Astrocyte (in vitro differentiated cells and primary cell): ENCODE measurements around the gene SHCBP1.
A peak's percentile ranks its signal among the peaks of the same experiment; 100 is the strongest.

Experiments
- CTCF ChIP-seq: IDR thresholded peaks from 2 replicates; pipeline ENCODE4 v1.5.1; 2011; ENCODE audit warnings: low read depth, mild to moderate bottlenecking, inconsistent platforms, low read length, moderate library complexity; ENCODE audit not compliant: insufficient read depth
- EZH2 ChIP-seq: IDR thresholded peaks from 2 replicates; pipeline ENCODE4 v1.6.1; 2012; ENCODE audit warnings: mild to moderate bottlenecking, low read length, inconsistent platforms; ENCODE audit not compliant: insufficient read depth

- TF ChIP-seq CTCF (peak; percentile 50), EZH2 (no peak)
Observed at GRCh38 chr16:46629331-46630219, 8.4 kb upstream of the SHCBP1 start.
